KOPT-K1 (cell line): ENCODE results near the gene DSCAML1.

Source experiments
- H3K27ac ChIP-seq: fragments of 200-600 bp; sonication (generic); 2 replicates; pipeline ENCODE4 v1.5.1; 2016; ENCODE audit warnings: antibody characterized with exemption, mild to moderate bottlenecking, low read depth, low read length; ENCODE audit not compliant: poor library complexity, severe bottlenecking
- H3K36me3 ChIP-seq: fragments of 200-600 bp; sonication (generic); 2 replicates; pipeline ENCODE4 v1.5.1; 2017; ENCODE audit warnings: antibody characterized with exemption, mild to moderate bottlenecking, low read length, moderate library complexity; ENCODE audit not compliant: insufficient read depth
- H3K9me3 ChIP-seq: fragments of 200-600 bp; sonication (generic); 2 replicates; pipeline ENCODE4 v1.5.1; 2017; ENCODE audit warnings: antibody characterized with exemption, low read length, mild to moderate bottlenecking; ENCODE audit not compliant: insufficient read depth, poor library complexity, severe bottlenecking

Gene DSCAML1

DNA sequence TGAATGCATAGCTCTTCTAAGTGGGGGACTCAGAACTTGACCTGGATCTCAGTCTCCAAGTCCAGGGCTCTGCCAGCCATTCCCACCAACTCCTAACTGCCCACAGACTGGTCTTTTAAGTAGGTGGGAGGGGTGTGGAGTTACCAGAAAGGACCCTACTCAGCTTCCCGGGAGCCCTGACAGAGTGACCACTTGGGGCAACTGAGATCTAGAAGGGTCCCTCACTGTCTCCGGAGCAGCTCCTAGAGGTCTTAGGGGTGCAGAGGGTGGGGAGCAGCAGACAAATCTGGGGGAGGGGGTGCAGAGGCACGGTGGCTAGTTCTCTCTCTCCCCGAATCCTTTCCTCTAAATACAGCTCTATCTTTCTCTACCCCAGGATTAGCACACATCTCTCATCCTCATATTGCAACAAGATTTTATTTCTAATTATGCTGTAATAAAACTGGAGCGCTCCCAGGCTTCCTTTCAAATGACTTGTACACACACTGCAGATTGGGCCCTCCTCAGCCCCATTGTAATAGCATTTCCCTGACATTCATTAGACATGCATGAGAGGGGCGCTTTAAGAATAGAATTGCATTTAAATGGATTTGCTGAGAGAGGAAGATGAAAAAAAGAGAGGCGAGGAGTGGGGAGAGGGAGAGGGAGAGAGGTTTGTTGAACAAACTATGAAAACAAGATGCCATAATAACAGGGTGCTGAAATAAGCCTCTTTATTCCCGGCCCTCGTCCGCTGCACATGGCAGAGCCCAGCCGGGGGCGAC lies 250.4 kb downstream of the DSCAML1 start:
- no peaks in the 10 kb centered on the region for H3K36me3 ChIP-seq
- H3K27ac ChIP-seq: no peak overlapping the region
- no peaks in the 10 kb centered on the region for H3K9me3 ChIP-seq

DNA sequence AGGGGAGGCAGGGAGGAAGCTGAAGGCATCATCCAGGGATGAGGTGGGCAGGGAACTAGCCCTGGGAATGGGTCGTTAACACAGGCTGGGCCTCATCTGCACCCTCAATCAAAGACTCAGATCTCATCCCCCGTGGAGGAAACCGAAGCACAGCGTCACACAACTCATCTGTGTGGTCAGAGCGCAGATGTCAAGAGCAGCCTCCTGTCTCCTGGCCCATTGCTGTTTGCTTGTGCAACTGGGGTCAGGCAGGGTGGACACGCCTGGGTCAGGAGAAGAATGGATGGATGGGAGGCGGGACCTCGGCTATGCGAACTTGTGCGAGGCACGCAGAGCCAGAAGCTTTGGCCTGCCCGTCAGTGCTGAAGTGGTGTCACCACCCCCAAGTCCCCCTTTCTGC lies 251.3 kb downstream of the DSCAML1 start:
- H3K27ac ChIP-seq: no peak overlapping the region

DNA sequence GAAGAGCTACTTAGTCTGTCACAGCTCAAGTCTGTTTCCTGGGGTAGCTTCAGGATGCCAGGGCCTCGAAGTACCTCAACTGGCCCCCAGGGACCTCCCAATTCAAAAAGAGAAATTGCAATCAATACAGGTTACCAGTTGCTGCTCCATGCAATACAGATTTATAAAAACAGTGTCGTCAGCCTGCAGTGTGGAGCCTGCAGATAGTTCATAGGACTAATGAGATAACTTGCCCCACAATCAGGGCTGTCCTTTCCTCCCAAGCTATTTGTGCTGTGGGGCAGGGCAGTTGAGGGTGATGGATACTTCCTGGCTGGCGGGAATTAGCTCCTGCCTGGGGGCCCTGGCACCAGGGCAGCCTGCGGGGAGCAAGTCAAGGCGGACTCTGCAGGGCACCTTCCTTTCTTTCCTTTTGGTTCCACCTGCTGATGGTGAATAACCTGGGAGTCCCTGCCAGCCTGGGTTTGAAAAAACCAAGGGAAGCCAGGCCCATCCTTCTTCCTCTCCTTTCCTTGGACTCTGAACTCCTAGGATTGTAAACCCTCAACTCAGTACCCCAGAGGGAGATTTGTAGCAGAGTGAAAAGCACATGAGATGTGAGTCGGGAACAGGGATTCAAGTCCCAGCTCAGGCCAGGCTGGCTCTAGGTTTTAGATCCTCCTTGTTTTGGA lies 252.8 kb downstream of the DSCAML1 start:
- Histone ChIP-seq H3K36me3 (no peaks in the 10 kb centered on the region), H3K27ac (no peak overlapping the region), H3K9me3 (no peaks in the 10 kb centered on the region)

More for the DNA sequence above, 251.3 kb downstream of the DSCAML1 start:
- no peaks in the 10 kb centered on the region for H3K9me3 ChIP-seq
- no peaks in the 10 kb centered on the region for H3K36me3 ChIP-seq

DNA sequence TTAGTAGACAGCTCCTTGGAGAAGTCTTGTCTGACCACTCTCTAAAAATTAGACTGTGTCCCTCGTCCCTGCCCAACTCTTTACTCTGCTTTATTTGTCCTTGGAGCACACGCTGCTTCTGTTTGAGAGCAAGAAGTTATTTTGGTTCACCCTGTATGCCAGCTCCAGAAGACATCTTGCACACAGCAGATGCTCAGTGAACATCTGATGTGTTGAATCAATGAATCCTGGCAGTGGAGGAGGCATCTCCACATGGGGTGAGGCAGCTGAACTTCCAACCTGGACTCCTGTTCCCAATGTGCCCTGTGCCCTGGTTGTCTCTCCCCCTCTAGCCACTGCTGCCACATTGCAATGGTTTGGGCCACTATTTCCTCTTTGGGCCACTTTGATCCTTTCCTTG lies 255.8 kb downstream of the DSCAML1 start:
- H3K27ac ChIP-seq: no peak overlapping the region
- H3K9me3 ChIP-seq: no peaks in the 10 kb centered on the region
- no peaks in the 10 kb centered on the region for H3K36me3 ChIP-seq

DNA sequence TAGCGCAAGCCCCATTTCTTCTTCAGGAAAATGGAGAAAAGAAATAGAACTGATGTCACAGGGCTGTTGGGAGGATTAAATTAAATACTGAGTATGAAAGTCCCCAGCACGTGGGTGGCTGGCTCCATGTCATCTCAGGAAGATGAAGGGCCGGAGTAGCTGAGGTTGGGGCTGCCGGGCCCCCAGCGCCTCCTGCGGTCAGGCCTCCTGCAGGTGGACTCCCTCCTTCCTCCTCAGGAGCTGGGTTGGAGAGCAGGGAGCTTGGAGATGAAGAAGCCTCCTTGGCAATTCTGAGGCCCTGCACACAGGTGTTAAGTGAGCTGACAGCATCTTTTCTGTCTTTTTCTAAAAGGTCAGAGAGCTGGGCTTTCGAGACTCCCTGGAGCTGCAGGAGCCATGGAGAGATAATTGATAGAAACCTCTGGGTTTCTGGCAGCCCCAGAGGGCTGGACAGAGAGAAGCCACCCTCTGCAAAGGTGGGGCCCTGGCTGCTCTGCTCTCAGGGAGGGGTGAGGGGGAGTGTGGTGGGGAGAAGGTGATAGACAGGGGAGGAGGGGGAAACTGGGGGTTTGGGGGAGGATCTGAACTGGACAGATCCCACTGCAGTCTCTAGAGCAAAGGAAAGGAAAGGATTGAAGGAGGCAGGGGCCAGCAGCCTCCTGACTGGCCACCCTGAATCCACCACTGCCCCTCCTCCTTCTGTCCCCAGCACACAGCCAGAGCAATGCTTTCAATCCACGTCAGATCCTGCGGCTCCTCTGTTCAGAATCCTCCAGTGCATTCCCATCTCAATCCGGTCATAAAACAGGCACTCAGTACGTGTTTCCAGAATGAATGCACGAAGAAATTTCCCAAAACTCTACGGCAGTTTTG lies 258.5 kb downstream of the DSCAML1 start:
- no peaks in the 10 kb centered on the region for H3K9me3 ChIP-seq
- no peak overlapping the region for H3K27ac ChIP-seq
- H3K36me3 ChIP-seq: no peaks in the 10 kb centered on the region

DNA sequence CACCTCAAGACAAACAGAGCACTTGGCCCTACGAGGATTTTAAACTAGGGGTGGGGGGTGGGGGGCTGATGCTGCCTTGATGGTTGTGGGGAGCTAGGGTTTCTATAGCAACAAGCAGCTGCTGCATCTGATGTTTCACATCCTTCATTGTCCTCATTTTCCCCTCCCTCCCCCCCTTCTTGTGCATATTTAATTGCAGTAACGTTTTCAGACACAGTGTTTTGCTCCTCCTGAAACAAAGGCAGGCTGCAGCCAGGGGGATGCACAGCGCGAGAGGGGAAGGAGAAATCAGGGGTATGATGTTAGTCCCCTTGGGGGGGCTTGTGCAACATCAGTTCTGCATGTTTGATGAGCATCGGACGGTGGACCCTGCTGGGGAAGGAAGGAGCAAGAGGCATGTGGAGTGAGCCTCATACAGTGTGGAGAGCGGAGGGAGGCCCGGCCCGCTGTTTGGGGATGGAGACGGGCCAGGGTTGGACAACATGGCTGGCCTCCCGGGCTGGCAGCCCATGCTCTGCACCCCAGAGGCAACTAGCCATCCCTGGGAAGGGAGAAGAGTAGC lies 261.1 kb downstream of the DSCAML1 start:
- H3K9me3 ChIP-seq: no peaks in the 10 kb centered on the region
- no peak overlapping the region for H3K27ac ChIP-seq

DNA sequence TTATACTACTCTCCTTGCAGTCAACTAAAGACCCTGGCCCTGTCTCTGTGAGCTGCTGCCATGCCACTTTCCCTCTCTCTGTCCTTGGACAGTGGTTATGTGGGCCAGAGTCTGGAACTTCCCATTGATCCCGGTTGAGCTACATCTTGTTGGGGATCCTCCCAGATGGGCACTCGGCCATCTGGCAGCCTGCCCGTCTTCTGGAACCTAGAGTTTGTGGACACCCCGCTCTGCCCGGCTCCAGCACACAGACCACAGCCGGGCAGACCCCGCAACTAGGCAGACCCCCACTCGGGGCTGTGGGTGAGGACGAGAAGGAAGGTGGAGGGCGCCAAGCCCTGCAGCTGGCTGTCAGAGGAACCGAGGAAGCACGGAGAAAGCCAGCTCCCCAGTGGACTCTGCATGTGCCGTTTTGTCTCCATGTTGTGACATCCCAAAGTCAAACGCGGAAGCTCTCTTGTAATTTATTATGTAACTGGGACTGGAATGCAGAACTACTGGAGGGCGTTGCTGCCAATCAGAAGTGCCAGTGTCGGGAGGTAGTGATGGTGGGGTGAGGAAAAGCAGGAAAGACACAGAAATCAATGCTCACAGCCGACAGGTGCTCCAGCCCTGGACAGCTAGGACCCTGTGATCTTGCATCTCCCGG lies 261.7 kb downstream of the DSCAML1 start:
- Histone ChIP-seq H3K36me3 (no peaks in the 10 kb centered on the region), H3K9me3 (no peaks in the 10 kb centered on the region), H3K27ac (no peak overlapping the region)

More for the DNA sequence above, 261.1 kb downstream of the DSCAML1 start:
- no peaks in the 10 kb centered on the region for H3K36me3 ChIP-seq

DNA sequence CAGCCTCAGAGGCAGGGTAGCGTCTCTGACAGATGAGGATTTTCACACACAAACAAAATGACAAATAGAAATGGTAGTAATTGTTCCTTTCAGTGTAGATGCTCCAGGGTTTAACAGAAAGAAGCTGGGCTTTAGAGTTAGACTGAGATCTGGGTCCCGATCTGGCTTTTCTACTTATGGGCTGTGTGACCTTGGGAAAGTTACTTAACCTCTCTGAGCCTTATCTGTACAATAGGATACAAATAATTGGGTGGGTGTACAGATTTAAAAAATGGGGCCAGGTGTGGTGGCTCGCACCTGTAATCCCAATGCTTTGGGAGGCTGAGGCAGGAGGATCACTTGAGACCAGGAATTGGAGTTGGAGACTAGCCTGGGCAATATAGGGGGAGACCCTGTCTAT lies 264.4 kb downstream of the DSCAML1 start:
- Histone ChIP-seq H3K36me3 (no peaks in the 10 kb centered on the region), H3K27ac (no peak overlapping the region), H3K9me3 (no peaks in the 10 kb centered on the region)

DNA sequence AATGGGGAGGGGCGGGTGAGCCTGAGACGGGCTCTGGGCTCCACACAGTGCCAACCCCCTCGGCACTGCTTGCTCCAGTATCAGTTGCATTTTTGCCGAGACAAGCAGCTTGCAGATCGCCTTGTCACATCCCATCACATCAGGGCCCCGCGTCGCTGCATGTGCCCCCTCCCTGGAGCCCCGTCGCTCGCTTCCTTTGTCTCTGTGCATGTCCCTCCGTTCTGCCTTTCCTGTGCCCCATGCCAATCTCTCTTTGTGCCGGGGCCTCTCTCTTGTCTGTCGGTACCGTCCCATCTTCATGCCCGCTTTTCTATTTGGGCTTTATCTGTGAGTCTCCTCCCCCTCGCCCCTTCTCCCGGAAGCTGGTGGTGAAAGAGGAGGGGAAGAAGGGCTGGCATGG lies 267.2 kb downstream of the DSCAML1 start:
- Histone ChIP-seq H3K9me3 (no peaks in the 10 kb centered on the region), H3K27ac (no peak overlapping the region)

DNA sequence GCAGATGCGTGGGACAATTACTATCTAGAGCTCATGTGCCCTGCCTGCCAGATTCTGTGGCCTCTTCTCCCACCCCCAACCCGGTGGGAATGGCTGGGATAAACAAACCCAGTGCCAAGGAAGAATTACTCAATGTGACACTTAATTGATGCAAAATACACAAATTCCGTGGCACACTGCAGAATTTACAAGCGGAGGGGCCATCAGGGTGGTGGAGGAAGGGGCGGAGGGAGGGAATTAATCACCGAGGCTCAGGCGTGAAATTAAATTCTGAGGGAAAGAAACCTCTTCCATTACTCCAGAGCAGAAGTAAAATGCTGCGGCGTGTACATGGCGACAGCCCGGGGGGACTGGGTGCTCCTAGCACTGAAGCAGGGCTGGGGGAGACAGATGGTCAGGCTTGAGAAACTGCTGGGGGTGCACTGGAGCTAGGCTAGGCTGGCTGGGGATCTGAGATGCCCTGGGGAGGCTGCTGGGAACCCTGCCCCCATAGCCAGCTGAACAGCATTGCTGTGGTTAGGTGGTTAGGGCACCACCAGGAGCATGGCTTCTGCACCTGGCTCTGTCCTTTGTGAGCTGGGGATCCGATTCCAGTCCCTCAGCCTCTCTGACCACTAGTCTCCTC lies 268.8 kb downstream of the DSCAML1 start:
- H3K36me3 ChIP-seq: no peaks in the 10 kb centered on the region
- no peaks in the 10 kb centered on the region for H3K9me3 ChIP-seq
- H3K27ac ChIP-seq: no peak overlapping the region

More for the DNA sequence above, 267.2 kb downstream of the DSCAML1 start:
- H3K36me3 ChIP-seq: no peaks in the 10 kb centered on the region

DNA sequence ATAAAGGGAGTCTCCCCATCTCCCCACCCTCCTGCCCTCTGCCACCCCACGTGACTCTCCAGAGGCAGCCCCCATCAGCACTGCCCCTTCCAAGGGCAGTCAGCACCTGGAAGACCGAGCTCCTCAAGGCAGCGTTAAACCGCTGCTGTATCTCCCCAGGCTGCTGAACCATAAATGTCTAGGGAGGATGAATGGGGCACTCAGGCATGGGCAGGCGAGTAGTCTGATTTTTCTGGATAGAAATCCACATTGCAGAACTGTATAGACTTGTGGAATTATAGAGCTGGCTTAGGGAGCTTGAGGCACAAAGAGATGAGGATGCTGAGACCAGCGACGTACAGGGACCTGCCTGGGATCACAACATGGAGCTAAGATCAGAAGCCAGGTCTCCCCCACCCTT lies 269.7 kb downstream of the DSCAML1 start:
- Histone ChIP-seq H3K27ac (no peak overlapping the region), H3K9me3 (no peaks in the 10 kb centered on the region), H3K36me3 (no peaks in the 10 kb centered on the region)

DNA sequence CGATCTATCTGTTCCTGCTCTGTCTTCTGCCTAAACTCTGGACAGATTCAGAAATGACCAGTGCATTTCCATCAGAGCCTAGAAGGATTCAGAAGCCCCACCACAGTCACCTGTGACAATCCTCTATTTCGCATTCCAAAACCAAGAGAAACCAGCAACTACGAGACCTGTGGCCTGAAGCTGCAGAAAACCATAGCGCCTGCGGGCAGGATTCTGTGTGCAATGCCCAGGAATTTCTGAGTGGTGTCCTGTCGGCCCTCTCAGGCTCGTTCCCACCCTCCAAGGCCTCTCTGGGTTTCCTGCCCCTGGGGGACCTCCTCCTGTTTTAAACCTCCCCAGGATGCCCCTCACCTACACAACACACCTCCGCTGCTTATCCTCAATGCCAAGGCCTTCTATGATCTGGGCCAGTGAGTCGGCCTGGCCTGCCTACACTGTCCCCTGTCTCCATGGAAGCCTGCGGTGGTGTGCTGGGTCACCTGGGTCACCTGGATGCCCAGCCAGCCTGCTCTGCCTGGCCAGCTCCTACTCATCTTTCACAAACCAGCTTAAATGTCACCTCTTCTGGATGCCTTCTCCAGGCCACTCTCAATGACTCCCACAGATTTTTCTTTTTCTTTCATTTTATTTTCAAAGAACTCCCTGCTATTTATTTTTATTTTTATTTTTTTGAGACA lies 271.0 kb downstream of the DSCAML1 start:
- Histone ChIP-seq H3K9me3 (no peaks in the 10 kb centered on the region), H3K27ac (no peak overlapping the region), H3K36me3 (no peaks in the 10 kb centered on the region)

DNA sequence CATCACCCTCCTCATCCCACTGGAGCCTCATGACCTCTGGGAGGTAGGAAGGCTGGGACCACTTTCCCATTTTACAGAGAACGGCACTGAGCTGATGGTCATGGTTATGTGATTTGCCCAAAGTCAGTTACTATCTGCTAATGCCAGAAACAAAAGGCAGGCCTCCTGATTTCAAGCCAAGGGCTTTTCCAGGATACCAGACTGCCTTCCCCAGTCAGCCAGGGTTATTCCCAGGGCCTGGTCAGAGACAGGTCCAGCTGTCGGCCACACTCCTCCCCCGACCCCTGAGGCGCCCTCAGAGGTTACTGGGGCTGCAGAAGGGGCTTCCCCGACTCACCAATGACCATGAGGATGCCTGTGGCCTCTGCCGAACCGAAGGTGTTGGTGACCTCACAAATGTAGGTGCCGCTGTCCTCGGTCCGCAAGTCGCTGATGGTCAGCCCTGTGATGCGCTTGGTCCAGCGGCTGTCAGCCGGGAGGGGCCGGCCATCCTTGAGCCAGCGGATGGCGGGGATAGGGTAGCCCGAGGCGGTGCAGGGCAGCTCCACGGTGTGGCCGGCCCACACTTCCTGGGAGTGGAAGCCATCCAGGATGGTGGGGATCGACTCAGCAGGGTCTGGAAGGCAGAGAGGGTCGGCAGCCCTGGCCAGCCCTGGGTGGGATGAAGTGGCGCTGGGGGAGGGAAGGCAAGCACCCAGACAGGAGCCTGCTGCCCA lies 272.4 kb downstream of the DSCAML1 start:
- Histone ChIP-seq H3K36me3 (no peaks in the 10 kb centered on the region), H3K9me3 (no peaks in the 10 kb centered on the region), H3K27ac (no peak overlapping the region)
